GM12865 (cell line): ENCODE data around the gene APH1B.
"Not testable (repeated sequence)": the region's sequence is repeated elsewhere in the genome, so short reads cannot be mapped to it uniquely, and the experiment has no call there.

Source experiments
- DNase-seq: peaks from one replicate; pipeline ENCODE4 v3.0.0; 2010; ENCODE audit warnings: low read depth
- H3K4me3 ChIP-seq: 2 replicates; pipeline ENCODE4 v1.5.1; 2011; ENCODE audit warnings: mild to moderate bottlenecking, low read depth, low read length, control low read depth
- CTCF ChIP-seq: IDR thresholded peaks from 2 replicates; pipeline ENCODE4 v1.5.1; 2011; ENCODE audit warnings: low read length, control low read depth, low read depth, inconsistent platforms; ENCODE audit not compliant: insufficient read depth; ENCODE audit errors: missing control alignments

The APH1B gene

GRCh38 chr15:63234451-63234870 lies 42.9 kb upstream of the APH1B start:
- no peak for TF ChIP-seq CTCF
- no peak overlapping the region for H3K4me3 ChIP-seq
- DNase-seq, result peak; percentile 41

- no peak for DNase-seq
- H3K4me3 ChIP-seq, result no peak overlapping the region
- no peak for TF ChIP-seq CTCF
Observed at GRCh38 chr15:63236272-63236671, 41.1 kb upstream of the APH1B start.

- DNase-seq, H3K4me3 ChIP-seq: not testable (repeated sequence)
Observed at GRCh38 chr15:63237086-63237485, 40.3 kb upstream of the APH1B start.

GRCh38 chr15:63238171-63238570 lies 39.2 kb upstream of the APH1B start:
- no peak for DNase-seq
- no peak for TF ChIP-seq CTCF
- H3K4me3 ChIP-seq, result no peak overlapping the region

GRCh38 chr15:63238796-63239195 lies 38.6 kb upstream of the APH1B start:
- TF ChIP-seq CTCF, result no peak
- peak; percentile 81 for DNase-seq
- H3K4me3 ChIP-seq, result no peak overlapping the region

- DNase-seq, result no peak
- TF ChIP-seq CTCF, result no peak
- no peak overlapping the region for H3K4me3 ChIP-seq
Observed at GRCh38 chr15:63240109-63240508, 37.3 kb upstream of the APH1B start.

- no peak for DNase-seq
- TF ChIP-seq CTCF, result no peak
- H3K4me3 ChIP-seq, result no peak overlapping the region
Observed at GRCh38 chr15:63241316-63241715, 36.1 kb upstream of the APH1B start.

- DNase-seq, result no peak
- H3K4me3 ChIP-seq, result no peak overlapping the region
- TF ChIP-seq CTCF, result no peak
Observed at GRCh38 chr15:63243101-63243500, 34.3 kb upstream of the APH1B start.
